Uterus (tissue), 4 donors: ENCODE data around the gene OR6B3. TPM values are rescaled to one million over a fixed set of nuclear protein-coding genes. Genes with fewer than 3 reads are reported as not detected.

Experiments used
- DNase-seq, 2 donors: peaks; one replicate each; pipeline ENCODE4 v3.0.0-alpha.2; 2019 to 2020
- H3K27ac ChIP-seq, 2 donors: fragments of 200-600 bp; sonication (generic); 1 replicate in 1 of 2; 2 replicates in 1 of 2; pipeline ENCODE4 v1.5.1; 2016 to 2018
- H3K27me3 ChIP-seq, 2 donors: fragments of 200-600 bp; sonication (generic); one replicate each; pipeline ENCODE4 v1.5.1; 2018 to 2019; ENCODE audit warnings: control low read depth in 1 of 2
- H3K36me3 ChIP-seq, 2 donors: fragments of 200-600 bp; sonication (generic); one replicate each; pipeline ENCODE4 v1.5.1; 2019; ENCODE audit warnings: control low read depth in 1 of 2
- H3K4me1 ChIP-seq, 2 donors: fragments of 200-600 bp; sonication (generic); one replicate each; pipeline ENCODE4 v1.5.1; 2018 to 2019; ENCODE audit warnings: control low read depth in 1 of 2
- H3K4me3 ChIP-seq, 2 donors: fragments of 200-600 bp; sonication (generic); 1 replicate in 1 of 2; 2 replicates in 1 of 2; pipeline ENCODE4 v1.5.1; 2018 to 2019; ENCODE audit warnings: mild to moderate bottlenecking in 1 of 2
- H3K9me3 ChIP-seq, 2 donors: fragments of 200-600 bp; sonication (generic); one replicate each; pipeline ENCODE4 v1.5.1; 2019; ENCODE audit warnings: control low read depth in 1 of 2
- POLR2A ChIP-seq, 2 donors: fragments of 450-650 bp; IDR thresholded peaks; one replicate each; pipeline ENCODE4 v1.6.1; 2016; ENCODE audit warnings: antibody characterized with exemption in 2 of 2, mild to moderate bottlenecking in 1 of 2, moderate library complexity in 1 of 2
- intact Hi-C: fragments of 100-400 bp; cut with DNase I; formaldehyde crosslinking; loops from one replicate; pipeline ENCODE4 v1.15.1; 2023; ENCODE audit warnings: low total_unique reads
- total RNA-seq, 4 donors: library from RNA; depleted of rRNA in 3 of 4; stranded (reverse); fragments of >200 nt in 3 of 4; gene quantifications; one replicate each; pipeline versions ENCODE4 v1.1.0 to v1.2.4, GENCODE V29; 2014 to 2023
- TF ChIP-seq, protein P1 (sequence below), 4 experiments: fragments of 200-600 bp in 2 of 4; fragments of 450-650 bp in 2 of 4; sonication (generic) in 2 of 4; IDR thresholded peaks; one replicate each; pipeline ENCODE4 v1.5.1; 2016 to 2019; ENCODE audit warnings: antibody characterized with exemption in 4 of 4, mild to moderate bottlenecking in 2 of 4, moderate library complexity in 1 of 4
- donor health status: DM: yes; HTN: yes; CAD: no.

OR6B3 gene
- total RNA-seq, 4 donors from 2014 or later, result not detected

DNA sequence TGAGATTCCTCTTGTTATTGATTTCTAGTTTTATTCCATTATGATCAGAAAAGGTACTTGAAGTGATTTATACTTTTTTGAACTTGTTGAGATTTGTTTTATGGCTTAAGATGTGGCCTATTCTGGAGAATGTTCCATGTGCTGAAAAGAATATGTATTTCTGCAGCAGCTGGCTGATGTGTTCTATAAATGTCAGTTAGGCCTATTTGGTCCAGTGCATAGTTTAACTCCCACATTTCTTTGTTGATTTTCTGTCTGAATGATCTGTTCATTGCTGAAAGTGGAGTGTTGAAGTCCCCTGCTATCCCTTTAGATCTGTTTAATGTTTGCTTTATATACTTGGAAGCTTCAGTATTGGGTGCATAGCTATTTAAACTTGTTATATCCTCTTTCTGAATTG lies 16.0 kb downstream of the OR6B3 start:
- no peak for TF ChIP-seq POLR2A (IDR thresholded peaks at IDR 0.05)
- TF ChIP-seq, protein P1, sequence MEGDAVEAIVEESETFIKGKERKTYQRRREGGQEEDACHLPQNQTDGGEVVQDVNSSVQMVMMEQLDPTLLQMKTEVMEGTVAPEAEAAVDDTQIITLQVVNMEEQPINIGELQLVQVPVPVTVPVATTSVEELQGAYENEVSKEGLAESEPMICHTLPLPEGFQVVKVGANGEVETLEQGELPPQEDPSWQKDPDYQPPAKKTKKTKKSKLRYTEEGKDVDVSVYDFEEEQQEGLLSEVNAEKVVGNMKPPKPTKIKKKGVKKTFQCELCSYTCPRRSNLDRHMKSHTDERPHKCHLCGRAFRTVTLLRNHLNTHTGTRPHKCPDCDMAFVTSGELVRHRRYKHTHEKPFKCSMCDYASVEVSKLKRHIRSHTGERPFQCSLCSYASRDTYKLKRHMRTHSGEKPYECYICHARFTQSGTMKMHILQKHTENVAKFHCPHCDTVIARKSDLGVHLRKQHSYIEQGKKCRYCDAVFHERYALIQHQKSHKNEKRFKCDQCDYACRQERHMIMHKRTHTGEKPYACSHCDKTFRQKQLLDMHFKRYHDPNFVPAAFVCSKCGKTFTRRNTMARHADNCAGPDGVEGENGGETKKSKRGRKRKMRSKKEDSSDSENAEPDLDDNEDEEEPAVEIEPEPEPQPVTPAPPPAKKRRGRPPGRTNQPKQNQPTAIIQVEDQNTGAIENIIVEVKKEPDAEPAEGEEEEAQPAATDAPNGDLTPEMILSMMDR (IDR thresholded peaks at IDR 0.05), result no peak
- no peak for DNase-seq
- no peaks in the 10 kb centered on the region for H3K36me3 ChIP-seq
- no peaks in the 10 kb centered on the region for H3K9me3 ChIP-seq
- H3K27ac ChIP-seq, result no peak overlapping the region
- intact Hi-C loops, result no loop called here
- H3K4me1 ChIP-seq, result no peaks in the 10 kb centered on the region
- H3K27me3 ChIP-seq, result peaks cover 0 to 7% of the 10 kb centered on the region in 2 donors
- H3K4me3 ChIP-seq, result no peak overlapping the region

DNA sequence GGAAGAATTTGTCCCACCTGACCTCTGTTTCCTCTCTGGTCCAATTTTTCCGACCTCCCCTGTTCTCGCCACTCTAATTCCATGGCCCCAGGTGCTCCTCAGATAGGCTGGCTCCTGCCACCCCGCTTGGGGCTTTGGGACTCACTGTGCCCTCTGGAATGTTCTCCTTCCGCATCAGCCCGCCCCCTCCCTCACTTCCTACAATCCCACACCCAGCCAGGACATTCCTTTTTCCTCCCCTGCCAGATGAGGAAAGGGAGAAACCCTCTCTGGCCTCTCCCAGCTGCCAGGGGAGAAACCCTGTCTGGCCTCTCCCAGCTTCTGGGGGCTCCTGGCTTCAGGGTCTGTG lies 20.0 kb downstream of the OR6B3 start:
- no peak for TF ChIP-seq POLR2A (IDR thresholded peaks at IDR 0.05)
- TF ChIP-seq, protein P1 (IDR thresholded peaks at IDR 0.05), result no peak
- no peak overlapping the region for H3K27ac ChIP-seq
- no peak for DNase-seq
- no peaks in the 10 kb centered on the region for H3K36me3 ChIP-seq
- intact Hi-C loops, result no loop called here
- H3K9me3 ChIP-seq, result no peaks in the 10 kb centered on the region
- no peak overlapping the region for H3K4me3 ChIP-seq
- peaks cover 0 to 7% of the 10 kb centered on the region in 2 donors for H3K27me3 ChIP-seq
- H3K4me1 ChIP-seq, result no peaks in the 10 kb centered on the region

DNA sequence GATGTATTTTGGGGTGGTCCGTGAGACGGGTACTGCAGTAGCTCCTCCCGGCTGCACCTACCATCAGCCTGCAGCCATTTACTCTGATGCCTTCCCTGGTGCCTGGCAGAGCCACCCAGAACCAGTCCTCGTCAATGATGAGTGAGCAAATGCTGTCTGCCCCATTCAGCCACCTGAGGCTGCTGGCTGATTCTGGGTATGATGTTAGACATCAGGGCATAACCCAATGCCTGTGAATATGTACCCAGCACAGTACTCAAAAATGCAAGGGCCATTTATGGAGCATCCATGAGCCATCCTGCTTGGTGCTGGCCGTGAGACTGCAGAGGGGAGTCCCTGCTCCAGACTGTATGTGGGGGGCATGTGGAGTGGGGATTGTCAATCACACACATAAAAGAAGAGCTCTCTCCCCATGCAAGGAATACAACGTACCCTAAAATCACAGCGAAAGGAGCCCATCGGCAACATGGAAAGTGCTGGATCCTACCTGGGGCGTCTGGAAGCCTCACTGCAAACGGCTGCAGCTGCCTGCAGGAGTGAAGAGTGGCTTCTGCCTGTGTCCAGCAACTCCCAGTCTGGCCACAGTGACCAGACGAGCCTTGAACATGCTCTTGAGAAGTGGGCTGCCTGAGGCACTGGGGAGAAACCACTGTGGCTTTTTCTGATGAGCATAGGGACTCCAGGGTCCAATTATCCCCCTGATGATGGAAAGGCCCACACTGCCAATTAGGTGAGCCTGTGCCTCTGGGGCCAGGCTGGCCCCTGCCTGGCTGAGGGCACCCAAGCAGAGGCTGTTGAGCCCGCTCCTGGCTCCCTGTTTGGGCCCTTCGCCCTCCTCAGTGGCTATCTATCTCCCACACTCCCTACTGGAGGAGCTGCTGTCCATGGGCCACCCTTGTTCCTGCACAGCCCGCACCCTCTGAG lies 20.7 kb downstream of the OR6B3 start:
- Histone ChIP-seq H3K4me3 (no peak overlapping the region), H3K27ac (no peak overlapping the region), H3K9me3 (no peaks in the 10 kb centered on the region), H3K27me3 (peaks cover 0 to 7% of the 10 kb centered on the region in 2 donors), H3K4me1 (no peaks in the 10 kb centered on the region), H3K36me3 (no peaks in the 10 kb centered on the region)
- TF ChIP-seq, protein P1 (IDR thresholded peaks at IDR 0.05), result no peak
- TF ChIP-seq POLR2A (IDR thresholded peaks at IDR 0.05), result no peak
- intact Hi-C loops, result no loop called here
- no peak for DNase-seq

DNA sequence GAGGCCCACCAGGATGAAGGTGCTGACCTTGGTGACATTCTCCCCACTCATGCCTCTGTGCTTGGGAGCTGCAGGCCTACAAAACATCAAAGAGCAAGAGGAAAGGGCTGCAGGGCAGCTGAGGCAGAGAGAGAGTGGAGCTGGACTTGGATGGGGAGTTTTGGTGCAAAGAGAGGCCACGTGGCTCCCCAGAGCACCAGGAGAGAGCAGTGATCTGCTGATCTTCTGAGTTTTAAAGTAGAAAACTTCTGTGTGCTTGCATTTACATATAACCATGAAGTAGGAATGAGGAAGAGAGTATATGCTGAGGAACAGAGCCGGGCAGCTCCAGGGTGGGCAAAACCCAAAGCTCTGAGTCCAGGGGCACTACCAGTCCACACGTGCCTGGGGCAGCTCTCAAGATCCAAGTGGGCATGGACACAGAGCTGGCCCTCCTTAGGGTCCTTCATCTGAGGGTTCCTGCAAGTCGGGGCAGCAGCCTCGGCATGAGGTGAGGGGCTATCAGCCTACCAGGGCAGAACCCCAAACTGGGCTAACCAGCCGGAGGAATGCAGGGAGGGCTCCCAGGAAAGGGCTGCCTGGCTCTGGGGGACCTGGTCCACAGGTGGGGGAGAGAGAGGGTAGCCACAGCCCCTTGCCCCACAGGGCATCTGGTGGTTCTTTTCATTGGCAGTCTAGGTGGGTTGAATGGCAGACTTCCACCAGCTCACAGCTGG lies 22.8 kb downstream of the OR6B3 start, which contains the start of gene OR6B2:
OR6B2 (minus strand) TSS at position 51 of the 716 bp plus-strand sequence; CDS start at position 51, 0 bp downstream.
- Histone ChIP-seq H3K27me3 (peaks cover 0 to 3% of the 10 kb centered on the region in 2 donors), H3K36me3 (no peaks in the 10 kb centered on the region), H3K9me3 (no peaks in the 10 kb centered on the region), H3K4me3 (no peak within 1 kb of the TSS), H3K4me1 (no peaks in the 10 kb centered on the region), H3K27ac (no peak within 1 kb of the TSS)
- DNase-seq, result no peak
- TF ChIP-seq, protein P1 (IDR thresholded peaks at IDR 0.05), result no peak
- TF ChIP-seq POLR2A (IDR thresholded peaks at IDR 0.05), result no peak
- intact Hi-C loops, result no loop called here

DNA sequence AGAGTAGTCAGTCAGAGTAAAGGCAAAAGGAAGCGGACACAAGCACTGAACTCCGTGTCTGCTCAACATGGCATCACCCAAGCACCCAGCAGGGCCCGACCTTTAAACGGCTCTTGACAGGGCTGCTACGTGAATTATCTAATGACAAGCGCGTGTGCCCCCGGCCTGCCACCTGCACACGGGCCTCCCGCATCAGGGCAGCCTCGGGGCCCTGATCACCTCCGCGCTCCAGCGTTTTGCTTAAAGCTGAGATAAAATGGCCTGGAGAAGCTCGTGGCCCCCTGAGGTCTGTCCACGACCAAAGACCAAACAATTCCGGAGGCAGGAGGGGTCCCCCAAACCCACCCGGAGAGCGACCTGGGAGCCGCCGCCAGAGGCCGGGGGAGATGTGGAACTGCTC lies 28.6 kb downstream of the OR6B3 start:
- no peaks in the 10 kb centered on the region for H3K9me3 ChIP-seq
- peak overlapping the region; percentile 87 for H3K4me3 ChIP-seq
- TF ChIP-seq, protein P1 (IDR thresholded peaks at IDR 0.05), result no peak
- TF ChIP-seq POLR2A (IDR thresholded peaks at IDR 0.05), result no peak
- DNase-seq, result no peak
- H3K27me3 ChIP-seq, result no peaks in the 10 kb centered on the region
- peak overlapping the region; percentile 95 to 98 for H3K27ac ChIP-seq
- intact Hi-C loops, result no loop called here
- H3K4me1 ChIP-seq, result peaks cover 0 to 10% of the 10 kb centered on the region in 2 donors
- no peaks in the 10 kb centered on the region for H3K36me3 ChIP-seq
